GM10847 (cell line): ENCODE data around the gene DYNC1LI1.

Experiments
- POLR2A ChIP-seq: IDR thresholded peaks from 2 replicates; pipeline ENCODE4 v1.6.1; 2011; ENCODE audit not compliant: insufficient read length; ENCODE audit errors: extremely low read depth

Gene DYNC1LI1

DNA sequence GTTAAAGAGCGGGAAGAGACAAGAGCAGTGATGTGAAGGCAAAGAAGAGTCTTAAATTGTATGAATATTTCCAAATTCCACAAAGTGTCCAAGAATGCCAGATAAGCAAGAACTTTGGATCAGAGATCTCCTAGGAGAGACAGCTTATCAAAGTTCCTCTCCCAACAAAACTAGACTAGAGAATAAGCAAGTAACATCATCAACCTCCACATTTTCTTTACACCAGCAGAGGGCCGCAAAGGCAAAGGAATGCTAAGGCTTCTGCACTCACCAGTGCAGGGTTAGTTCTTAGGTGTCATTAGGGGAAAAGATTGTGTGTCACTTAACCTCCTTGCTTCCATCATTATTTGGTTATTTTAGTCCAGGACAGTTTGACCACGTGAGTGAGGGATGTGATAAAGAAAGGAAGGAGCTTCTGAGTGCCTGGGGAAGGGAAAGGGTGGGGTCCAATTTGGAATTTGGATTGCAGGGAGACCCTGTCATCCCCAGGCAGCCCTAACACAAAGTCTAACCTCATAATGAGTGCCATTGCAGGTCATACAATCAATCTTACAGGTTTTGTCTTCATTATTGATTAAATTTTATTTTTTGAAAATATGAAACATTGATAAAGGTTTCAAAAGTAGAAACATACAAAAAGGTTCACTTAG is 60.5 kb downstream of the DYNC1LI1 start:
- no peak for TF ChIP-seq POLR2A

DNA sequence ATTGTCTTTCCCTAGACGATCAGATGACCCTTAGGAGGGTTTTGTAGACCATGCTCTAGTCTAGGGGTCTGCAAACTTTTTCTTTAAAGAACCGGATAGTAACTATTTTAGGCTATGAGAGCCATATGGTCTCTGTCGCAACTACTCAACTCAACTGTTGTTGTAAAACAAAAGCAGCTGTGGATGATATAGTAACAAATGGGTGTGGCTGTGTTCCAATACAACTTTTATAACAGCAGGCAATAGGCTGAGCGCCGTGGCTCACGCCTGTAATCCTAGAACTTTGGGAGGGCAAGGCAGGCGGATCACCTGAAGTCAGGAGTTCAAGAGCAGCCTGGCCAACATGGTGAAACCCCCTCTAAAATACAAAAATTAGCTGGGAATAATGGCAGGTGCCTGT is 61.9 kb downstream of the DYNC1LI1 start:
- TF ChIP-seq POLR2A, result no peak

DNA sequence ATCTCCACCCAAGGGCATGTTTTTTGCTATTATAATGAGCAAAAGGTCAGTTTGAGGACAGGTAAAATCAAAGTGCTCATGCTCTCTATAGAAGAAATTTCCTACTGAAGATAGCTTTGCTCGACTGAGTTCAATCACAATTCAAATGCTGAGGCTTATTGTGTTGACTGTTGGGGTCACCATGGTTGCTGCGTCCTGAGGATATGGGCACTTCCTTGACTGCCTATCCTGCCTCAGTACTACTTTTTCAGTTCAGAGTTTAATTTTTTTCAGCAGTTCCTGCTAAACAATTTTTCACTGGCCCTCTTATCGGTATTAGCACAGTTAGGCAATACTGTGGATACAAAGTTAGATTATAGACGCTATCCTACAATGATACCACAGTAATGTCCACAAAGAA is 64.2 kb downstream of the DYNC1LI1 start:
- no peak for TF ChIP-seq POLR2A

DNA sequence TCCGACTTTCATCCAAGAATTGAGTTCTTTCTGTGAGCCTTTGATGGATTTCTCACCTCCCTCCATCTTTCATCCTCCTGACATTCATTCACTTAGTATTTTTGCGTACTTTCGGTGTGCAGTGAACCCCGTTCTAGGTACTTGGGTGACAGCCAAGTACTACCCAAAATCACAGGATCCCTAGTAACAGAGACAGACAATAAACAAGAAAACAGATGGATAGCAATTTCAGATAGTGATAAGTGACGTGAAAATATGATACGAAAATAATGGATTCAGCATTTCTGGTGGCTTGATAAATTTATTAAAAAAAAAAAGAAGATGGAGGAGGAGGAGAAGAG is 67.7 kb downstream of the DYNC1LI1 start:
- TF ChIP-seq POLR2A, result no peak

DNA sequence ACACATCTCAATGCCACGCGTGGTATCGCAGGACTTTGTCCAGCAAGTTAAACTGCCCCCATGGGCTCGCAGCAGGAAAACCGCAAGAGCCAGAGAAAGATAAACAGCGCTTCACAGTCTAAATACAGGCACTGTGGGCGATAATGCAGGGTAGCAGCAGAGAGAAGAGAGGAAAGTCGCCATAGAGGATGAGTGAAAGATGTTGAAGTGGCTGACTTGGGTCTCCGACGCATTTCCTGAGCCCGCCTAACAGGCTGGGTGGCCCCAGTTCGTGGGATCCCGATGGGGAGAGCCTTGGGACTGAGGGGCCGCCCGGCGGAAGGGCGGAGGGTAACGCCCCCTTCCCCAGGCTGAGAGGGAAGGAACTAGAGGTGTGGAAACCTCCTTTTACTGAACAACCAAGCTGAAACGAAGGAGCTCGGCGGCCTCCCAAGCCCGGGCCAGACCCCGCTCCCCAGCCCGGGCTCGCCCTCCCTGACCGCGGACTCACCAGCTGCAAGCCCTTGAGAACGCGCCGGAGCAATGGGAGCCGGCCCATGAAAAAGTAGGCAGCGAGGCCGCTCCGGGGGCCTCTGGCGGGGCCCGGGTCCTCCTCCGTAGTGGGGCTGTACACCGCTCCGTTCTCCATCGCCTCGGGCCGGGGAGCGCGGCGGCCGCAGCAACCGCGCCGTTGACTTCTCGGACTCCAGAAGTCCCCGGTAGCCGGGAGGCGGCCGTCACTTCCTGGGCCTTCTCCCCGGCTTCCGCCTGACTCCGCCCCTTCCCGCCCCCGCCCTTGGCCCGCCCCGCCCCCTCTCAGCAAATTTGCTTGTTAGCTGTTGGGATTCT is 68.3 kb downstream of the DYNC1LI1 start, which contains the start of gene CMTM6:
Gene CMTM6 (minus strand): TSS at position 735 of the 828 bp plus-strand sequence. CDS start 107 bp downstream, at position 628.
- TF ChIP-seq POLR2A, result peak; percentile 59

DNA sequence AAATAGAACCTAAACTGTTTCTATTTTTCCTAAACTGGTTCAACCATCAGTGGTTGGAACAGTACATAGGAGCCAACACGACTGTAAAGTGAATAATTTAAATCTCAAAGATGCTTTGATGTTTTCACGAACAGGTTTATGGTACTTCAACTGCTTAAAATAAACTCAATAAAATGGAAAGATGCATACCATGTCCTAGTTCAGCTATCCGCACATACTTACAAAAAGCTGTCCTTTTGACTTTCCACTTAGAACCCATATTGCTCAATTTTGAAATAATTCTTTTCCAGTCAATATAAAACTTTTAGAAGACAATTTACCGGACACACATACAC is 68.9 kb downstream of the DYNC1LI1 start:
- no peak for TF ChIP-seq POLR2A

DNA sequence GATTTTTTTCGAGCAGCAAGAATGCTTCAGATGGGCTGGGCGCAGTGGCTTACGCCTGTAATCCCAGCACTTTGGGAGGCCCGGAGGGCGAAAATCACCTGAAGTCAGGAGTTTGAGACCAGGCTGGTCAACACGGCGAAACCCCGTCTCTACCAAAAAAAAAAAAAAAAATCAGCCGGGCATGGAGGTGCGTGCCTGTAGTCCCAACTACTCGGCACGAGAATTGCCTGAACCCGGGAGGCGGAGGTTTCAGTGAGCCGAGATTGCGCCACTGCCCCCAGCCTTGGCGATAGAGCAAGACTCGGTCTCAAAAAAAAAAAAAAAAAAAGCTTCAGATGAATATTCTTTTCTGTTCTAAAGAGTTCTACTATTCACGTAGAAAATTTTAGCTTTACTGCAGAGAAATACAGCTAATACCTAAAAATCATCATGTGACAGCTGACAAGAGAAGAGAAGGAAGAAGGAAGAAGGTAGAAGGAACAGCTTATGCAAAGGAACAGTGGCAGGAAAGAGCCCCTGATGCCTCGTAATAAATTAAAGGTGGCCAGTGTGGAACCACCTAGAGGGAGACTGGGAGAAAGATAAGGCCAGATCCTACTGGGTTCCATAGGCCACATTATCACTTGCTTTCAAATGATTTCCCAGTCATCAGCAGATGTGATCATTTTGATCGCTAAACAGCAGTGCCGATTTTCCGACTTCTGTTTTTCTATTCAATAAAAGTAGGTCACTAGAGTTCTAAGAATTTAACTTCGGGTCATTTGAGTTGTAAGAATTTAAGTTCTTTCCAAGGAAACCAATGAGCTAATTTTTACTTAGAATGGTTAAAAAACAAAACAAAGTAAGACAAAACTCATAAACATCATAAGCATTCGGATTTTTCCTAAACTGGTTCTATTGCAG is 69.5 kb downstream of the DYNC1LI1 start:
- no peak for TF ChIP-seq POLR2A

DNA sequence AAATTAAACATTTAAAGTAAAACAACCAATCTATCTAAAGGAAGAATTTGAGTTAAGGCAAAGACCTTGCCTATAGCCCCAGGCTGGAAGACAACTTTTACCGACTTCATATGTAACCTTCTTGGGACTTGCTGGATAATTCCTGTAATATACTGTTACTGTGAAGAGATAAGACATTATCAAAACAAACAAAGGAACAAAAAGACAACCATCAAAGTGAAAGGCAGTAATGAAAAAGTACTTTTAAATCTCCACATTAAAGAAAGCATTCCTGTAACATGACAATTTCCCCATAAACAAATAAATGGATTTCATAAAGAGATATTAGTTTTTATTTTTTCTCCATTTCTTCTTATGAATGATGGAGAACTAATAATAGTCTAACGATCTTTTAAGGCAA is 70.4 kb downstream of the DYNC1LI1 start:
- TF ChIP-seq POLR2A, result no peak

DNA sequence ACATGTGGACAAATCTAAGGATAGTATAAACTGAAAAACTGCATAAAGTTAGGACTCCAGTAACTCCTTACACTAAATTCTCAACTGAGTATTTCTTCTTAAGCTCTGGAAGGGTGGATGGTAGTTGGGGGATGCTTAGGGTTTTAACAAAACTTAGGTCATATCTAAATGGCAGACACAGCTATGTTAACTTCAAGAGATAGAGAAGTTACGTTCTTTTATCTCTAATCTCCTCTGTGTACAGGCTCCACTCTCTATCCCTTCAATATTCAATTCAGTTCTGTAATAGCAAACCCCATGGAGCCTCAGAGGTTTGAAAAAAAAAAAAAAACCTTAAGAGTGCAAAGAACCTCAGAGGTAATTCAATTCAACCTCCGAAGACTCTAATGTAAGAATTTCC is 71.1 kb downstream of the DYNC1LI1 start:
- no peak for TF ChIP-seq POLR2A

DNA sequence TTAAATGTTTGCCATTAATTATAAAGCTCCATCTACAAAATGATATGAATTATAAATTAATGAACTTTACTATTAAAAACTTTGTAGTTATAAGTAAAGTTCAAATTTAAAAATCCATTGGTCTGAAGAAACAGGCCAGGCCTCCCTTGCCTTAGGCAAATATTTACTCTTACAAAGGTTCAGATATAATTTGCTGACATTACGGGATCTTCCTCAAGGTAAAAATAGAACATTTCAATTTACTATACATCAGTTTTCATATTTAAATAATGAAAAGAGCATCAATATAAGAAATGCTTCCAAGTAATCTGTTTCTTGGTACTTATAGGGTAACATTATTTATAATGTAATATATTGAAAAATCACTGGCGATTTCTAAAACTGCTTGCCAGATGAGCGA is 71.7 kb downstream of the DYNC1LI1 start:
- TF ChIP-seq POLR2A, result no peak

DNA sequence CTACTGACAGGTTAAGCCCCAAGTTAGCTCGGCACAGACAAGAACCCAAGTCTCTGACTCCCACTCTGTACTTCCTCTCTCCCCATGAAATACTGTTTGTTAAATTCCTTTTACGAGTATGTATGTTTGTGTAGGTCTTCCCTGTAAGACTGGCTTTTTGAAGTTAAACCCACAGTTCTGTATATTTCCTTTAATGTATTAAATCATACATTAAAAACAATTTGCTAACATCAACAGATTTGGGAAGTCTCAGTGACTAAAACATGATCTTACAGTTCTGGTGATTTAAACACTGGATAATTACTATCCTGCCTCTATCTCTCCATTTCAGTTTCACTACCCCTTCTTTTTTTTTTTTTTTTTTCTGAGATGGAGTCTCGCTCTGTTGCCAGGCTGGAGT is 72.4 kb downstream of the DYNC1LI1 start:
- TF ChIP-seq POLR2A, result no peak

DNA sequence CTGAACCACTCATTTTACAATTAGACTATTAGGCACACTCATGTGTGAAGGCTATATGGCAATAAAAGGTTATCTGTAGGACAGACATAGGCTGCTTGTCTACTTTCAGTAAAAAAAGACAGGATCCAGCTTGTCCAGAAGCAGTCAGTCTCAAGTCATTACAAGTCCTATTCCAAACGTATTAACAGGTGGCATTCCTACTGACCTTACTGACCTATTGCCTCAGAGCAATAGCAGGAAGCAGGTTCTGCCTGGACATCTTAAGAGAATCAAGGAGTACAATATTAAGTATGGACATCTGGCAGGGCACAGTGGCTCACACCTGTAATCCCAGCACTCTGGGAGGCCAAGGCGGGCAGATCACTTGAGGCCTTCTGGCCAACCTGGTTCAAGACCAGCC is 75.0 kb downstream of the DYNC1LI1 start:
- TF ChIP-seq POLR2A, result no peak

DNA sequence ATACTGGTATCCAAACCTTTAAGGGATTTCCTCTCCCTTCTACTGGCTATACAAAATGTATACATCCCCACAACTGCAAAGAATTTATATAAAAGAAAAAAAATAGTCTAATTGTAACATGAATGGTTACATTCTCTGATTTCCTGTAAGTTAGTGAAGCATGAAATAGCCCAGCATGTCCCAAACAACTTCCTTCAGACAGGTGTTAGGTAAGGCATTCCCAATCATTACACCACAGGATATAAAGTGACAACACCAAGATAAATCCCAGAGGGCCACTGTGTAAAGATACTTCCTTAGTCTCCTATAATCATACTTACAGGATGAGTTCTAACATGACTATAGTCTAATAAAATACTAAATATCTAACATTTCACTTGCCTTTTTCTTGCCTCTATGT is 75.6 kb downstream of the DYNC1LI1 start:
- no peak for TF ChIP-seq POLR2A

DNA sequence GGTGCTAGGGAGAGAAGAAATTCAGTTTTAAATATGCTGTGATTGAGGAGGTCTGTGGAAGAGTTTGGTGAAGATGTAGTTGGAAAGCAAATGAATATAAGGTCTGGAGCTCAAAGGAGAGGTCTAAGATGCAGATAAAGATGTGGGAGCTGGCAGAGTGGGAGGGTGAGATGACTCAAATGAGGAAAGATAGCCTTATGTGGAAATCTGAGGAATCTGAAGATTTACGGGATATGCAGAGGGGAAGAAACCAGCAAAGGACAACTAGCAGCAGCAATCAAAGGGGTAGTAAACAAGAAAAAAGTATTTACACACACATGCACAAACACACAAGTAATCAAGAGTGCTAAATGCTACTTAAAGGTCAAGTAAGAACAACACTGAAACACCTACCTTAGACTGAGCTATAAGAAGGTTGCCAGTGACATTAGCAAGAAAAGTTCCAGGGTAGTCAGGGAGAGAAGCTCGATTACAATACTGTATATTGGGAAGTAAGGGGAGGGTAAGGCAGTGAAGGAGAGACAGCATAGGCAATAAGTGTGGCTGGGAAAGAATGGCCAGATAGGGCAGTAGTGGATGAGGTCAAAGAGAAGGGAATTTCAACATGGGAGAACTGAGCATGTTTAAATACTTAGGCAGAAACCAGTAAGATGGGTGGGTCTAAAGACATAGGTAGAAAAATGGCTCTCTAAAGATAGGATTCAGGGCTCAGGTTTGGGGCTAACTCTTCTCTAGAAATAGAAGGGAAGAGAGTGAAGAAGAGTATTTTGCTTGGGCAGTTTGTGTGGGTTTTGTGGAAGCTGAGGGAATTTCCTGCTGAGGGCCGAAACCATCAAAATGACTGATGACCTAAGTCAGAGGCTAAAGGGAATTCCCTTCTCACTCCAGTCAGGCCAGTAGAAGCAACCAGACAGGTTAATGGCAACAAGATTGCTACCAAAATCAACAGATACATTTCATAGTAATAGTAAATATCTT is 76.9 kb downstream of the DYNC1LI1 start:
- TF ChIP-seq POLR2A, result no peak
